G401.6 (cell line): Measurements from ENCODE around the gene CA5A.
"Not testable (repeated sequence)": the region's sequence is repeated elsewhere in the genome, so short reads cannot be mapped to it uniquely, and the experiment has no call there.

Source experiments
- FAIRE-seq: peaks from 2 replicates; lab custom pipeline; 2012; peaks lifted over from hg19 to GRCh38; lab: Jason Lieb, UNC

Gene CA5A

DNA sequence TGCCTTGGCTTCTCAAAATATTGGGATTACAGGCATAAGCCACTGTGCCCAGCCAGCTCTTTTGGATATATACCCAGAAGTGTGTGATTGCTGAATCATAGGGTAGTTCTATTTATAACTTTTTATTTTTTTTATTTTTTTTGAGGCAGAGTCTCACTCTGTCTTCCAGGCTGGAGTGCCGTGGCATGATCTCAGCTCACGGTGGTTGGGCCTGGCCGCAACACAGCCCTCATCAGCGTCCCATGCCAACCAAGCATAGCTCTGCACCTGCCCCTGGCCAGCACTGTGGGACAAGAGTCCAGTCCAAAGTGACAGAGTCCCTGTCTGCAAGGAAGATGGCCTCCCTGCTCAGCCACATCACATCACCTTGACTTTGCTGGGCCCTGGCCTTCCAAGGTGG is 42.3 kb downstream of the CA5A start:
- FAIRE-seq: not testable (repeated sequence)

GRCh38 chr16:87891764-87892163 is 44.6 kb downstream of the CA5A start:
- FAIRE-seq: no peak

DNA sequence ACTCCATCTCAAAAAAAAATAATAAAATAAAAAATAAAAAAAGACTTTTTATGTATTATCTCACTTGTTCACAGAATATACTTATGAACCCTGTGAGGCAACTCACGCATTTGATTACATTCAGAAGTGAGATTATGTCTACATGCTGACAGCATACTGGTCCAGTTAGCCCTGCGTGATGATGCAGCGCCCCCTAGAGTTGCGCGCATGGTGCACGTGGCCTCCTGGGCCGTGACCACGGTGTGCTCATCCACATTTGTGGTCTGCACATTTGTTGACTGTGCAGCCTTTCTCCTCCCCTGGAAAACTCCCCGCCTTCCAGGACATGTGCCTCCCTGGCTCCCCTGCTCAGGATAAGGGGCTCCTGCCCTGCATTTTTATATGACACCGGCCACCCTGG is 46.6 kb downstream of the CA5A start:
- FAIRE-seq: not testable (repeated sequence)

- FAIRE-seq: not testable (repeated sequence)
Measured at GRCh38 chr16:87888346-87888745, 48.0 kb downstream of the CA5A start.

DNA sequence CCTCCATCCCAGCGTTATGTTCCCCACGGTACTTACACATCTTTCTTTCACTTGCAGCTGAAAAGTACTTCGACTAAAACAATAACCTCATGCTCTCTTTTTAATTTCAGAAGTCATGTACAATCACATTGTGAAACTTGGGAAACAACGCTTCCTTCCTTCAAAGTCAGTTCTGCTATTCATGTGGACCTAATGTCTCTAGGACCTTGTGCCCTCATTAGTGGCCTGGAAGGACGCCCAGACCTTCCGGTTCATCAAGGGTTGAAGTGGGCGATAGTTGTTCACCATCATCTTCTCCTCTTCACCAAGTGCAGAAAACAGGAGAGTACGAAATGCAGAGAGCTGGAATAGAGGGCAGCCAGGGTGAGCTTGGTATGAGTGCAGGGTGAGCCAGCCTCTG is 48.4 kb downstream of the CA5A start:
- FAIRE-seq: not testable (repeated sequence)

DNA sequence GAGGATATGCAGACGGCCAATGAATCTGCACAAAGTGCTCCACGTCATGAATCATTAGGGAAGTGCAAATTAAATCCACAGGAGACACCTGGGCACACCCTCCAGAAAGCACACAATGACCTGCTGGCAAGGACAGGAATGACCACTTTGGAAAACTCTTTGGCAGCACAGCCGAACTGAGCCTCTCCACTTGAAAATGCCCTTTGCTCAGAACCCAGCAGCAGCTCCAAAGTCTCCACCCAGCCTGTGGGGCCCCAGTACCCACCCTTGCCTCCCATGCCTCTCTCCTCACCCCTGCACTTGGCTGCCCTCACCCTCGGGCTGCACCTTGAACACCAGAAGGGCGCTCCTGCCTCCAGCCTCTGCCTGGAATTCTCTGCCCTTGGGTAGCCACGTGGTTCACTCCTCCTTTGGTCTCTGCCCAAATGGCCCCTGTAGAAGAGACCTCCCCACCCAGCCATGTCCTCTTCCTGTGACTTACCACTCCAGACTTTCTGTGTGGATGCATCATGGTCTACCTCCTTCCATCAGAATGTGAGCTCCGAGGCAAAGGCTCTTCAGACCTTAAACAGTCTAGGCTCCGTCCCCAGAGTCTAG is 50.9 kb downstream of the CA5A start:
- FAIRE-seq: not testable (repeated sequence)

- no peak for FAIRE-seq
Measured at GRCh38 chr16:87882436-87883019, 53.8 kb downstream of the CA5A start.

DNA sequence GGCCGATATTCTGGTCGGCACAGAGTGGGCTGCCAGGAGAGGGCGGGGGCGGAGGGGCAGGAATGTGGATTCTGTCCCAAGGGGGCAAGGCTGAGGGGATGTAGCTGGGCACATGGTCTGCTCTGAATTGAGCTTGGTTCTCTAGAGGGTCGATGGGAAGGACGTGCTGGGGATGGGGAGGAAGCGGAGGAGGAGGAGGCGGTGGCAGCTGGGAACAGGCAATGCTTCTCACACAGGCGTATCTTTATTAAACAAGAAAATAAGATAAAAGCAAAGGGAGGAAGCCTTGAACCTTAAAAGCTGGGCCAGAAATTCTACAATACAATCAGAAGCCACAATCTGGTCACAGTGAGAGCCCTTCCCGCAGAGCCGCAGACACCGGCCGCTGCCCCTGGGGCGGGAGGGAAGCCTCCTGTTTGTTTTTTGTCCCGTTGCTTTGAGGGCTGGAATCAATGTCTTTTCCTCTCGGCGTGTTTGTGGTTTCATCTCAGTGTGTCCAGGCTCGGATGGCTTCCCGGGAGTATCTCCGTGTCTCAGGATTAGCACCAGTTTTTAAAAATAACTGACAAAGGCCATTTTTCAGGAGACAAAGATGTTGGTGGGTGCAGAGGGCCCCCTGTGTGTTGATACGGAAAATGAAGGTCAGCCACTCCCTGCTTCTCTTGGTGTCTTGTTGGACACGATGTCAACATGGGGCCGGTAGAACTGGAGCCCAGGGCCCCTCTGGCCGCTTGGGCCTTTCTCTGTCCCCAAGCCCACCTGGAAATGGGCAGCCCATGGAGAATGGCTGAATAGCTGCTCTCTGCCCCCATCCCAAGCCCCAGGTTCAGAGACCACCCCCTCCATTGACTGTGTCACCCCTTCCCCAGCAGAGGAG is 54.8 kb downstream of the CA5A start:
- no peak for FAIRE-seq

DNA sequence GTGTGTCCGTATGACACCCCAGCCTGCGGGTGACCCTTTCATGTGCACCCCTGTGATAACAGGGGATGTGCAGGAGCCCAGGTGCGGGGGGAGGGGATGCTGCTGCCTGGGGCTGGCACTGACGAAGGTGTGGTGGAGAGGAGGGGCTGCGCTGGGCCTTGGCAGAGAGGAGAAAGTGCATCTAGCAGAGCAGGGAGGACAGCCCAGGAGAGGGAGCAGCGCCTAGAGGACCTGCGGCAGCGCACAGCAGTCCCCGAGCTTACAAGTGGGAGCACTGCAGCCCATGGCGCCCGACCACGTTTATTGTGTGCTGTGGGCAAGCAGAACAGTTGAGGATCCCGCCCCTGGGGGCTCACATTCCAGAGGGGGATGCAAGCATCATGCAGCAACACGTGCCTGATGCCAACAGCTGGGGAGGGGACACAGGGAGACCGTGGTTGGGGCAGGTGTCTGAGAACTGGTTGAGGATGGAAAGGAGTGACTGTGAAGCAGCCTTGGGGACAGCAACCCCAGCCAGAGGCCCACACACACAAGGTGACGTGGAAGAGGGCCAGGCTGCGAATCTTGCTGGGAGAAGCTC is 56.1 kb downstream of the CA5A start:
- FAIRE-seq: no peak

DNA sequence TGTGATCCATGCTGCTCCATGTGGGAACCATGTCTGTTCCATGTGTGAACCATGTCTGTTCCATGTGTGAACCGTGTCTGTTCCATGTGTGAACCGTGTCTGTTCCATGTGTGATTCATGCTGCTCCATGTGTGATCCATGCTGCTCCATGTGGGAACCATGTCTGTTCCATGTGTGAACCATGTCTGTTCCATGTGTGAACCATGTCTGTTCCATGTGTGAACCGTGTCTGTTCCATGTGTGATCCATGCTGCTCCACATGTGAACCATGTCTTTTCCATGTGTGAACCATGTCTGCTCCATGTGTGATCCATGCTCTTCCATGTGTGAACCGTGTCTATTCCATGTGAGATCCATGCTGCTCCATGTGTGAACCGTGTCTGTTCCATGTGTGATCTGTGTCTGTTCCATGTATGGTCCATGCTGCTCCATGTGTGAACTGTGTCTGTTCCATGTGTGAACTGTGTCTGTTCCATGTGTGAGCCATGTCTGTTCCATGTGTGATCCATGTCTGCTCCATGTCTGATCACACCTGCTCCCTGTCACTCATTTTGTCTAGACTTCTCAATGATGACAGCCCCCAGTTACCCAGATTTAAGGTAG is 56.8 kb downstream of the CA5A start:
- FAIRE-seq: not testable (repeated sequence)

DNA sequence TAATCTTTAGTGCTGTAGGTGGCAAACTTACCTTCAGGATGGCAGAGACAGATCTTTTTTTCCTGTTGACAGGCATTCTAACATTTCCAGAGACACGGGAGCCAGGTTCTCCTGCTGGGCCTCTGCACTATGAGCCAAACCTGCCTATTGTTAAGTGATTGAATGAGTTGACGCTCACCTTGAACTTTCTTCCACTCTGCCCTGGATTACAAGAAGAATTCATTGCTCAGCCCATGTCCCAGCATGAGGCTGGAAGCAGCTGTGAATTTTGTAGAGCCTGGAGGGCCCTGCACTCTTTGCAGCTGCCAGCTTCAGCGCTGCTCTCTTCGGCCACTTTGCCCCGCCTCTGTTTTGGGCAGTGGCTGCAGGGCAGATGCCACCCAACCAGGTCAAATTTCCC is 57.6 kb downstream of the CA5A start:
- no peak for FAIRE-seq

- FAIRE-seq: no peak
Measured at GRCh38 chr16:87877942-87878507, 58.3 kb downstream of the CA5A start.

GRCh38 chr16:87874639-87875427 is 61.5 kb downstream of the CA5A start:
- no peak for FAIRE-seq

DNA sequence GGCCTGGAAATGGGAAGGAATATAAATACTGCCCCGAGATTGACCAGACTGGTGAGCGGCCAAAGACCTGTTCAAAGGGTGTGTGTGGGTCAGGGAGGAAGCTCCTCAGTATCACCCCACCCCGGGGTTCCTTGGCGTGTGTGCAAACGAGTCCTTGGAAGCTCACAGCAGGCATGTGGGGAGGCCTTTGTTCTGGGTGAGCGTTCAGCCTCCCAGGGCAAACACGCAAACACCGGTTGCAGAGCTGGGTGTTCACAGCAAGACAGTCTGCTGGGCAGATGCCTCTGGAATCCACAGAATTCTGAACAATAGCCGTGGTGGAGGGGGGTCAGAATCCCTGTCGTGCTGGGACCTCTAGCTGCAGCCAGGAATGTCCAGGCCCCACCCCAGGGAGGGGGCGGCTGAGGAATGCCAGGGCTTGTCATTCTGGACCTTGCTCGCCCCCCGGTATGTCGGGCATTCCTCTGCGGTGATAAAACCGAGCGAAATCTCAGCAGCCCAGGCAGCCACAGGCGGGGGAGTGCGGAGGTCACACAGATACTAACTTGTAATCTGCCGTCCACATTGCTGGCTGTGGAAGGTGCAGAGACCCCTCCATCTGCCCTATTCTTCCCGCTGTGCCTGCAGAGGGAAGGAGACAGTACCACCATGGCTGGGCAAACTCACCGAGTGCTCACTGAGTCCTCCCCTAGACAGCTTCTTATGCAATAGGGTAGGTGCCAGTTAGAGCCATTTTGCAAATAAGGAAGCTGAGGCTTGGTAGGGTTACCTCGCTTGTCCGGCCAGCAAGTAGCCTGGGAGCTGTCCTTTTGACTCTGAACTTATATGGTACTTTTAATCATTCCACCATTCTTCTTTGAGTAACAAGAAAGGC is 65.7 kb downstream of the CA5A start:
- FAIRE-seq: not testable (repeated sequence)

- not testable (repeated sequence) for FAIRE-seq
Measured at GRCh38 chr16:87869879-87870417, 66.4 kb downstream of the CA5A start.

GRCh38 chr16:87869061-87869878 is 67.1 kb downstream of the CA5A start, which contains the start of gene SLC7A5:
SLC7A5 (minus strand) TSS chr16:87869507; CDS start chr16:87869422, 85 bp downstream.
- not testable (repeated sequence) for FAIRE-seq

- not testable (repeated sequence) for FAIRE-seq
Measured at GRCh38 chr16:87868254-87869029, 67.9 kb downstream of the CA5A start.

GRCh38 chr16:87865902-87866555 is 70.3 kb downstream of the CA5A start:
- FAIRE-seq: not testable (repeated sequence)
